ENCODE measurements around the gene WTIP. TPM values are rescaled to one million over a fixed set of nuclear protein-coding genes. Genes with fewer than 3 reads are reported as not detected.

Gene WTIP
- total and polyA plus RNA-seq, 7 donors = 2.6 to 21.4 (median 2.9) TPM

- DNase-seq = no peak
- no peaks in the 10 kb centered on the region for H3K36me3 ChIP-seq (ENCODE audit: insufficient read depth in 1 of 2, low read depth in 1 of 2)
- no peak overlapping the region for H3K4me3 ChIP-seq
- no peaks in the 10 kb centered on the region for H3K4me1 ChIP-seq
- ATAC-seq = no peak
- TF ChIP-seq, protein P1, sequence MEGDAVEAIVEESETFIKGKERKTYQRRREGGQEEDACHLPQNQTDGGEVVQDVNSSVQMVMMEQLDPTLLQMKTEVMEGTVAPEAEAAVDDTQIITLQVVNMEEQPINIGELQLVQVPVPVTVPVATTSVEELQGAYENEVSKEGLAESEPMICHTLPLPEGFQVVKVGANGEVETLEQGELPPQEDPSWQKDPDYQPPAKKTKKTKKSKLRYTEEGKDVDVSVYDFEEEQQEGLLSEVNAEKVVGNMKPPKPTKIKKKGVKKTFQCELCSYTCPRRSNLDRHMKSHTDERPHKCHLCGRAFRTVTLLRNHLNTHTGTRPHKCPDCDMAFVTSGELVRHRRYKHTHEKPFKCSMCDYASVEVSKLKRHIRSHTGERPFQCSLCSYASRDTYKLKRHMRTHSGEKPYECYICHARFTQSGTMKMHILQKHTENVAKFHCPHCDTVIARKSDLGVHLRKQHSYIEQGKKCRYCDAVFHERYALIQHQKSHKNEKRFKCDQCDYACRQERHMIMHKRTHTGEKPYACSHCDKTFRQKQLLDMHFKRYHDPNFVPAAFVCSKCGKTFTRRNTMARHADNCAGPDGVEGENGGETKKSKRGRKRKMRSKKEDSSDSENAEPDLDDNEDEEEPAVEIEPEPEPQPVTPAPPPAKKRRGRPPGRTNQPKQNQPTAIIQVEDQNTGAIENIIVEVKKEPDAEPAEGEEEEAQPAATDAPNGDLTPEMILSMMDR (IDR thresholded peaks at IDR 0.05) = peak; percentile 4
- 71 to 75% (median 72%) methylated on average over 6 of the region's 6 CpGs for whole genome bisulfite sequencing, 3 donors
- H3K27ac ChIP-seq = no peak overlapping the region
- H3K9me3 ChIP-seq = peaks cover 2% of the 10 kb centered on the region
- intact Hi-C loops (cut with DNase I) = no loop called here
- H3K27me3 ChIP-seq (ENCODE audit: insufficient read depth in 3 of 3, low read length in 2 of 3) = peaks cover 0 to 11% (median 5%) of the 10 kb centered on the region in 3 donors
Measured at GRCh38 chr19:34555447-34555846, 73.9 kb downstream of the WTIP start.

DNA sequence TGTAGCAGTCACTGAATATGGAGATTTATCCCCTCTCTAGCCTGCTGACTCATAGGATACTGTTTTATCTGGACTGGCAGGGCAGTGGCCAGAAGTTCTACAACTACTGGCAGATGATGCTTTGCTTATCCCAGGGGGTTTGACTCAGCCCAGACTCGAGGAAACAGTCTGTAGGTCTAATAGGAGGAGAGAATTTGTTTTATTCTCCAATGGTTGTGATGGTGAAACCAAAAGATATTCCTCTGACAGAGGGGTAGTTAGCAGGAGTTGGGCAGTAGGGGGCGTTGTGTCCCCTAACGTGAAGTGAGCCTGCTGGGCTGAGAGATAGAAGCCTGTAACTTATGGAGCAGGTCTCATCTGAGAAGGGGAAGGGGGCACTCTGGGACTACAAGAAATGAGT lies 74.9 kb downstream of the WTIP start:
- no peaks in the 10 kb centered on the region for H3K4me1 ChIP-seq
- no peaks in the 10 kb centered on the region for H3K9me3 ChIP-seq
- no peaks in the 10 kb centered on the region for H3K36me3 ChIP-seq (ENCODE audit: insufficient read depth in 1 of 2, low read depth in 1 of 2)
- H3K27ac ChIP-seq = no peak overlapping the region
- TF ChIP-seq, protein P1 (IDR thresholded peaks at IDR 0.05) = peak; percentile 27
- no peak overlapping the region for H3K4me3 ChIP-seq
- ATAC-seq (peak in 2 of 4 donors; percentile 48 to 61), DNase-seq (no peak)
- peaks cover 0 to 11% (median 5%) of the 10 kb centered on the region in 3 donors for H3K27me3 ChIP-seq (ENCODE audit: insufficient read depth in 3 of 3, low read length in 2 of 3)
- WGBS, 3 donors = 0 to 3% (median 1%) methylated on average over 3 of the region's 3 CpGs
- intact Hi-C loops (cut with DNase I) = no loop called here

DNA sequence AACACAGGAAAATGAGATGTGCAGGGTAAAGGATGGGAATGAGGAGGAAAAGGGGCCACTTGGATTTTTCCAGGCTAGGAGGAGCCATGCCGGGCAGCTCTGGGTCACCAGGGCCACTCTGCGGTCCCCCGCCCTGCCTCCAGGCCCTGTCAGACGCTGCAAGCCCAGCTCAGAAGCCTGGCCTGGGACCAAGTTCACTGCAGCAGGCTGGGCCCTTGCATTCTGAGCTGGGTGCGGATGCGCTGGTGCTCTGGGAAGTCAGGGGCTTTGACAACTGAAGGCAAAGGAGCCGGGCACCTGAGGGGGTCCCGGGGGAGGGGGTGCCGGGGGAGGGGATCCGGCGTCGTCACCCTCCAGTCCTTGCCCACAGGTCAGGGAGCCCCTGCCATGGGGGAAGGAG lies 77.5 kb downstream of the WTIP start:
- ATAC-seq = no peak

GRCh38 chr19:34560229-34560628 lies 78.7 kb downstream of the WTIP start:
- ATAC-seq (no peak), DNase-seq (no peak)
- Histone ChIP-seq H3K27me3 (ENCODE audit: insufficient read depth in 3 of 3, low read length in 2 of 3) (peaks cover 0 to 8% (median 0%) of the 10 kb centered on the region in 3 donors), H3K36me3 (ENCODE audit: insufficient read depth in 1 of 2, low read depth in 1 of 2) (no peaks in the 10 kb centered on the region), H3K4me3 (no peak overlapping the region), H3K27ac (no peak overlapping the region), H3K4me1 (no peaks in the 10 kb centered on the region), H3K9me3 (no peaks in the 10 kb centered on the region)
- TF ChIP-seq, protein P1 (IDR thresholded peaks at IDR 0.05) = no peak
- WGBS, 3 donors = 41 to 44% (median 42%) methylated on average over 6 of the region's 6 CpGs
- intact Hi-C loops (cut with DNase I) = no loop called here

More for the DNA sequence above, 77.5 kb downstream of the WTIP start:
- intact Hi-C loops (cut with DNase I) = no loop called here
- no peak overlapping the region for H3K27ac ChIP-seq
- DNase-seq = no peak
- H3K4me3 ChIP-seq = no peak overlapping the region
- TF ChIP-seq, protein P1 (IDR thresholded peaks at IDR 0.05) = no peak
- no peaks in the 10 kb centered on the region for H3K4me1 ChIP-seq
- peaks cover 0 to 11% (median 3%) of the 10 kb centered on the region in 3 donors for H3K27me3 ChIP-seq (ENCODE audit: insufficient read depth in 3 of 3, low read length in 2 of 3)
- no peaks in the 10 kb centered on the region for H3K36me3 ChIP-seq (ENCODE audit: insufficient read depth in 1 of 2, low read depth in 1 of 2)
- H3K9me3 ChIP-seq = no peaks in the 10 kb centered on the region
- WGBS, 3 donors = 66 to 74% (median 70%) methylated on average over 10 to 12 of the region's 12 CpGs

Other genes starting within 250 kb of the WTIP start
- 10 to 100 TPM; 16.4 to 22.8 (median 17.8) TPM for gene GARRE1, start 227.2 kb upstream of the WTIP start, total RNA-seq
- 10 to 100 TPM in 1 of 3 donors, 1 to 10 TPM in 2; 4.8 to 13.8 (median 6.2) TPM for gene GARRE1, start 227.2 kb upstream of the WTIP start, polyA plus RNA-seq
- gene GPI, start 116.6 kb upstream of the WTIP start, total RNA-seq = 100 to 1,000 TPM; 170 to 259 (median 255) TPM
- 100 to 1,000 TPM; 111 to 166 (median 125) TPM for gene GPI, start 116.6 kb upstream of the WTIP start, polyA plus RNA-seq
- 10 to 100 TPM; 12.3 to 21.3 (median 18.6) TPM for gene PDCD2L, start 77.4 kb upstream of the WTIP start, total RNA-seq
- 10 to 100 TPM; 13.9 to 30.2 (median 21.9) TPM for gene PDCD2L, start 77.4 kb upstream of the WTIP start, polyA plus RNA-seq
- 100 to 1,000 TPM in 2 of 4 donors, 10 to 100 TPM in 2; 78.1 to 126 (median 106) TPM for gene UBA2, start 53.4 kb upstream of the WTIP start, total RNA-seq
- gene UBA2, start 53.4 kb upstream of the WTIP start, polyA plus RNA-seq = 10 to 100 TPM; 65.5 to 88.5 (median 70.6) TPM
- gene SCGB2B2, start 195.4 kb downstream of the WTIP start, total RNA-seq = 1 to 10 TPM in 1 of 4 donors, under 1 TPM in 3; 0.17 to 1.0 (median 0.41) TPM
- 1 to 10 TPM in 1 of 3 donors, under 1 TPM in 2; 0.13 to 1.1 (median 0.14) TPM for gene SCGB2B2, start 195.4 kb downstream of the WTIP start, polyA plus RNA-seq
- gene ZNF302, start 195.9 kb downstream of the WTIP start, total RNA-seq = 10 to 100 TPM; 24.3 to 32.2 (median 27.2) TPM
- gene ZNF302, start 195.9 kb downstream of the WTIP start, polyA plus RNA-seq = 10 to 100 TPM; 20.4 to 86.3 (median 21.7) TPM

Measured in psoas muscle (tissue), 8 donors.